Spleen (tissue), 7 donors: Measurements from ENCODE around the gene FAM72D.
"Not testable (repeated sequence)": the region's sequence is repeated elsewhere in the genome, so short reads cannot be mapped to it uniquely, and the experiment has no call there.

Experiments
- POLR2A ChIP-seq, 3 donors: fragments of 450-650 bp; IDR thresholded peaks; one replicate each; pipeline ENCODE4 v1.5.1; 2017; ENCODE audit warnings: antibody characterized with exemption in 3 of 3, mild to moderate bottlenecking in 1 of 3
- TF ChIP-seq, protein P1 (sequence below), 11 experiments: fragments of 200-600 bp in 7 of 11; fragments of 450-650 bp in 4 of 11; sonication (generic) in 4 of 11; IDR thresholded peaks in 8 of 11; conservative IDR thresholded peaks in 3 of 11; 1 replicate in 7 of 11; 2 replicates in 4 of 11; pipeline versions ENCODE4 v1.4.0 to v1.8.0; 2016 to 2021; ENCODE audit warnings: antibody characterized with exemption in 11 of 11, inconsistent platforms in 4 of 11, mild to moderate bottlenecking in 1 of 11
- donor health status: DM: no; HTN: no; CAD: no; lungs with moderate emphysema.
- donor health status: DM: no; HTN: no; CAD: no.
- donor health status: DM: no; HTN: no; CAD: no.

GRCh38 chr1:145082483-145083255 lies 13.1 kb upstream of the FAM72D start:
- TF ChIP-seq, protein P1, sequence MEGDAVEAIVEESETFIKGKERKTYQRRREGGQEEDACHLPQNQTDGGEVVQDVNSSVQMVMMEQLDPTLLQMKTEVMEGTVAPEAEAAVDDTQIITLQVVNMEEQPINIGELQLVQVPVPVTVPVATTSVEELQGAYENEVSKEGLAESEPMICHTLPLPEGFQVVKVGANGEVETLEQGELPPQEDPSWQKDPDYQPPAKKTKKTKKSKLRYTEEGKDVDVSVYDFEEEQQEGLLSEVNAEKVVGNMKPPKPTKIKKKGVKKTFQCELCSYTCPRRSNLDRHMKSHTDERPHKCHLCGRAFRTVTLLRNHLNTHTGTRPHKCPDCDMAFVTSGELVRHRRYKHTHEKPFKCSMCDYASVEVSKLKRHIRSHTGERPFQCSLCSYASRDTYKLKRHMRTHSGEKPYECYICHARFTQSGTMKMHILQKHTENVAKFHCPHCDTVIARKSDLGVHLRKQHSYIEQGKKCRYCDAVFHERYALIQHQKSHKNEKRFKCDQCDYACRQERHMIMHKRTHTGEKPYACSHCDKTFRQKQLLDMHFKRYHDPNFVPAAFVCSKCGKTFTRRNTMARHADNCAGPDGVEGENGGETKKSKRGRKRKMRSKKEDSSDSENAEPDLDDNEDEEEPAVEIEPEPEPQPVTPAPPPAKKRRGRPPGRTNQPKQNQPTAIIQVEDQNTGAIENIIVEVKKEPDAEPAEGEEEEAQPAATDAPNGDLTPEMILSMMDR (IDR thresholded peaks at IDR 0.05 in 8 of 11, conservative IDR thresholded peaks at IDR 0.05 in 3 of 11) = not testable (repeated sequence)
- TF ChIP-seq POLR2A (IDR thresholded peaks at IDR 0.05) = not testable (repeated sequence)
